ENCODE measurements around the gene PPP1R37. TPM values are rescaled to one million over a fixed set of nuclear protein-coding genes. Genes with fewer than 3 reads are reported as not detected.
A peak's percentile ranks its signal among the peaks of the same experiment; 100 is the strongest.

The PPP1R37 gene, protein sequence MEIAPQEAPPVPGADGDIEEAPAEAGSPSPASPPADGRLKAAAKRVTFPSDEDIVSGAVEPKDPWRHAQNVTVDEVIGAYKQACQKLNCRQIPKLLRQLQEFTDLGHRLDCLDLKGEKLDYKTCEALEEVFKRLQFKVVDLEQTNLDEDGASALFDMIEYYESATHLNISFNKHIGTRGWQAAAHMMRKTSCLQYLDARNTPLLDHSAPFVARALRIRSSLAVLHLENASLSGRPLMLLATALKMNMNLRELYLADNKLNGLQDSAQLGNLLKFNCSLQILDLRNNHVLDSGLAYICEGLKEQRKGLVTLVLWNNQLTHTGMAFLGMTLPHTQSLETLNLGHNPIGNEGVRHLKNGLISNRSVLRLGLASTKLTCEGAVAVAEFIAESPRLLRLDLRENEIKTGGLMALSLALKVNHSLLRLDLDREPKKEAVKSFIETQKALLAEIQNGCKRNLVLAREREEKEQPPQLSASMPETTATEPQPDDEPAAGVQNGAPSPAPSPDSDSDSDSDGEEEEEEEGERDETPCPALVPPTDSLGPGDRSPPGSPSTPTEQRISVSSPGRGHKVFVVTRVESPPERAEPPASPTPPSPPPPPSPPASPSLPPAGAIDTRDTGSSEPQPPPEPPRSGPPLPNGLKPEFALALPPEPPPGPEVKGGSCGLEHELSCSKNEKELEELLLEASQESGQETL
- 10 to 100 TPM; 12.7 to 13.1 TPM for total RNA-seq

- no peaks in the 10 kb centered on the region for H3K9me3 Mint-ChIP-seq
- no peaks in the 10 kb centered on the region for H3K27me3 Mint-ChIP-seq
- H3K27ac Mint-ChIP-seq = peak within 1 kb of the TSS; percentile 97
- ChIA-PET CTCF (interaction anchor here (0.6 to 2.9 kb wide), 7 partner anchors 14 to 156 kb away, joined by 3 to 20 read pairs (median 3); partner anchors contain the start of genes BLOC1S3, GEMIN7 and TRAPPC6A), POLR2A (interaction anchor here (0.7 to 2.9 kb wide), 12 partner anchors 8 to 157 kb away, joined by 3 to 22 read pairs (median 4); partner anchors contain the start of genes BLOC1S3, CLASRP, GEMIN7 and TRAPPC6A)
- intact Hi-C loops (cut with micrococcal nuclease) = loop anchor here (1.0 to 5.0 kb wide), 5 partner anchors 33 to 203 kb away; partner anchors contain the start of genes BLOC1S3, CLASRP, CLPTM1 and TRAPPC6A
- H3K4me3 Mint-ChIP-seq = peak within 1 kb of the TSS; percentile 86
- peaks cover 14% of the 10 kb centered on the region for H3K36me3 Mint-ChIP-seq
- H3K4me1 Mint-ChIP-seq (ENCODE audit: low read depth) = peaks cover 46% of the 10 kb centered on the region
- peak; percentile 95 for DNase-seq
These were observed at the start of gene PPP1R37 for GRCh38 chr19:45092747-45093678. TSS of gene PPP1R37 (plus strand) at chr19:45093179. CDS start at chr19:45093326, 147 bp downstream.

- Mint-ChIP-seq H3K36me3 (peaks cover 26% of the 10 kb centered on the region), H3K27ac (no peak overlapping the region), H3K27me3 (no peaks in the 10 kb centered on the region), H3K9me3 (no peaks in the 10 kb centered on the region), H3K4me3 (no peak overlapping the region), H3K4me1 (ENCODE audit: low read depth) (peaks cover 44% of the 10 kb centered on the region)
- no peak for DNase-seq
- ChIA-PET POLR2A (interaction anchor here (1.1 kb wide), 1 partner anchor 20 kb away, joined by 3 read pairs; no protein-coding TSS in a partner anchor), CTCF (no interaction called here)
- intact Hi-C loops (cut with micrococcal nuclease) = no loop called here
These were observed 47.2 kb upstream of the PPP1R37 start for GRCh38 chr19:45045671-45046353.

DNA sequence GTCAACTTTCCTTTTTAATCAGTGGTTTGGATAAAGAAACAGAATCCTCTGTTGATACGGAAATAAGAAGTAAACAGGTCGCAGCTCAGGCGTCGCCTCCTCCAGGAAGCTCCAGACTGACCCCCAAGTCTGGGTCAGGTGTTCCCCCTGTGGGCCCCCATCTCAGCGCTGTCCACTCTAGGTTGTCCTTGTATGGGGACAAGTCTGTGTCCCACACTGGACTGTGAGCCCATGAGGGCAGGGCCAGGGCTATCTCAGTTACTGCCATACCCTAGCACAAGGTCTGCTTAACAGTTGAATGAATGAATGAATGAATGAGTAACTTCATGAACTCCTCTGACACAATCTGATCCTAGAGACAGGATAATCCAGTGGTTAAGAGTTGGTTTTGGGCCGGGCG, 46.6 kb upstream of the PPP1R37 start:
- Mint-ChIP-seq H3K4me1 (ENCODE audit: low read depth) (peaks cover 41% of the 10 kb centered on the region), H3K27ac (peak overlapping the region; percentile 30), H3K4me3 (no peak overlapping the region), H3K27me3 (no peaks in the 10 kb centered on the region), H3K36me3 (peaks cover 23% of the 10 kb centered on the region), H3K9me3 (no peaks in the 10 kb centered on the region)
- ChIA-PET CTCF (interaction anchor here (1.2 kb wide), 1 partner anchor 141 kb away, joined by 3 read pairs; no protein-coding TSS in a partner anchor), POLR2A (interaction anchor here (1.1 kb wide), 1 partner anchor 19 kb away, joined by 3 read pairs; no protein-coding TSS in a partner anchor)
- intact Hi-C loops (cut with micrococcal nuclease) = no loop called here
- DNase-seq = no peak

- no peak overlapping the region for H3K4me3 Mint-ChIP-seq
- no peaks in the 10 kb centered on the region for H3K27me3 Mint-ChIP-seq
- ChIA-PET POLR2A (no interaction called here), CTCF (interaction anchor here (0.8 to 1.2 kb wide), 2 partner anchors 12 to 140 kb away, joined by 3 to 5 read pairs; no protein-coding TSS in a partner anchor)
- peaks cover 17% of the 10 kb centered on the region for H3K36me3 Mint-ChIP-seq
- peak overlapping the region; percentile 56 for H3K27ac Mint-ChIP-seq
- H3K9me3 Mint-ChIP-seq = no peaks in the 10 kb centered on the region
- no peak for DNase-seq
- H3K4me1 Mint-ChIP-seq (ENCODE audit: low read depth) = peaks cover 32% of the 10 kb centered on the region
- intact Hi-C loops (cut with micrococcal nuclease) = no loop called here
These were observed 45.7 kb upstream of the PPP1R37 start for GRCh38 chr19:45047188-45047797.

DNA sequence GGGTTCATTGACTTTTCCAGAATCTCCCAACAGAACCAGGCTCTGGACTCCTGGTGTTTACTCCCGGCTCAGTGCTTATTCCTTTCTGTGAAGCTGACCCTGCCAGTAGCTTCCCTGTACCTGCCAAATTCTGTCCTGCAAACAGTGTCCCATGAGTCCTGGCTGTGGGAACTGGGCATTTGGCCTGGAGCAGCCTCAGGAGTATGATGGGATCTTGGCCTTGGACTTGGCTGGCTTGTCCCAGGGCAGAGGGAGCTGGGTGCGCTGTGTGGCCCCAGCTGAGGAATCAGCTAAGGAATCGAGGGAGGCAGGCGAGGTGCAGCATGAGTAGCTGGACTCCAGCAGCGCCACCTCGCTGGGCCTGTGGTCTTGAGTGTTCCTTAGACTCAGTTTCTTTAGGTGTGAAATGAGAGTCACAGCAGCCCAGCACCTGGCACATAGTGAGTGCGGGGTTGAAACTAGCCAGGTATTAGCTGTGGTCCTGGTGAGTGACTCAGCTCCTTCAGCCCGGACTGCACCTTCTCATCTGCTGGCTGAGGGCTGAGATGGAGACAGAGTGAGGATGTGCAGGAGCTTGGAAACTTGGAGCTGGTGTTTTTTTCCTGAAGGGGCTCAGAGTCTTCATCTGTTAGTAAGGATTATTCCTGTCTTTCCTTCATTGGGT, 43.8 kb upstream of the PPP1R37 start:
- H3K9me3 Mint-ChIP-seq = no peaks in the 10 kb centered on the region
- no peaks in the 10 kb centered on the region for H3K27me3 Mint-ChIP-seq
- POLR2A ChIA-PET = no interaction called here
- H3K4me3 Mint-ChIP-seq = no peak overlapping the region
- intact Hi-C loops (cut with micrococcal nuclease) = no loop called here
- no peak for DNase-seq
- peaks cover 18% of the 10 kb centered on the region for H3K36me3 Mint-ChIP-seq
- H3K27ac Mint-ChIP-seq = no peak overlapping the region
- CTCF ChIA-PET = interaction anchor here (1.2 kb wide), 1 partner anchor 10 kb away, joined by 3 read pairs; the partner anchor contains the start of gene CLASRP
- peaks cover 32% of the 10 kb centered on the region for H3K4me1 Mint-ChIP-seq (ENCODE audit: low read depth)

DNA sequence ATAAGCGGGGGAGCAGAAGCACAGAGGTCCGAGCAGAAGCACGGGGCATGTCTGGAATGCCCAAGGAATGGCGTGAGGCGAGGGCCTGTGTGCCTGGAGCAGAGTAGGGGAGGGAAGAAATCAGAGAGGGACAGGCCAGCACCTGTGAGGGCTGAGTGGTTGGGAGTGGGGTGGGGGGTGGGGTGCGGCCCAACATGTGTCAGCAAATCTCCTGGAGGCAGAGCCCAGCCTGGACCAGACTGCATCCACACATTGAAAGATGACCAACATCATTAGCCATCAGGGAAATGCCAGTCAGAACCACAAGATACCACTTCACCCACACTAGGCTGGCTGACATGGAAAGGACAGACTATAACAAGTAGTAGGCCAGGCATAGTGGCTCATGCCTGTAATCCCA, 42.9 kb upstream of the PPP1R37 start:
- DNase-seq = no peak
- no peaks in the 10 kb centered on the region for H3K27me3 Mint-ChIP-seq
- peaks cover 30% of the 10 kb centered on the region for H3K4me1 Mint-ChIP-seq (ENCODE audit: low read depth)
- POLR2A ChIA-PET = no interaction called here
- no peaks in the 10 kb centered on the region for H3K9me3 Mint-ChIP-seq
- intact Hi-C loops (cut with micrococcal nuclease) = no loop called here
- H3K27ac Mint-ChIP-seq = no peak overlapping the region
- H3K36me3 Mint-ChIP-seq = peaks cover 16% of the 10 kb centered on the region
- H3K4me3 Mint-ChIP-seq = no peak overlapping the region
- CTCF ChIA-PET = no interaction called here

DNA sequence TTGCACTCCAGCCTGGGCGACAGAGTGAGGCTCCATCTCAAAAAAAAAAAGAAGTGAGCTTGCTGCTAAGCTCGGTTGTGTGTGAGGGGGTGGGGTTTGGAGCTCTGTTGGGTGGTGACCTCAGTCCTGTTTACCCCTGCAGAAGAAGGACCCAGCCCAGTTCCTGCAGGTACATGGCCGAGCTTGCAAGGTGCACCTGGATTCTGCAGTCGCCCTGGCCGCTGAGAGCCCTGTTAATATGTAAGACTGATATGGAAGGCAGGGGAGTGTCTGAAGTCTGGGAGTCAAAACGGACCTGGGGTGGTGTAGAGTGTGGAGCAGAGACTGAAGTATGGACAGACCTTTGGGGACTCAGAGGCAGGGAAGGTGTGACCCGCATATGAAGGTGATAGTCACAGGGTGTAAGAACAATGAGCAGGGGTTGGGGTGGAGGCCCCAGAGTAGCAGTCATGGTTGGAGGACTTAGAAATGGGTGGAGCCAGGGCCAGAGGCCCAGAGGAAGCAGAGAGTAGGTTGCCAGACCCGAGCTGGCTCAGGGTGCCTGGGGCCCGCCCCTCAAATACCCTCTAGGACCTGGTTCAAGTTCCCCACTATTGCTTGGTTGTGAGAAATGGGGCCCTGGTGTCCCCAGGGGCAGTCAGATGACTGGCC, 40.9 kb upstream of the PPP1R37 start:
- Mint-ChIP-seq H3K27ac (no peak overlapping the region), H3K27me3 (no peaks in the 10 kb centered on the region), H3K4me3 (no peak overlapping the region), H3K9me3 (no peaks in the 10 kb centered on the region), H3K36me3 (peaks cover 16% of the 10 kb centered on the region), H3K4me1 (ENCODE audit: low read depth) (peaks cover 12% of the 10 kb centered on the region)
- intact Hi-C loops (cut with micrococcal nuclease) = no loop called here
- no peak for DNase-seq
- CTCF ChIA-PET = no interaction called here
- POLR2A ChIA-PET = no interaction called here

GRCh38 chr19:45056831-45057230, 36.1 kb upstream of the PPP1R37 start:
- POLR2A ChIA-PET = no interaction called here
- CTCF ChIA-PET = interaction anchor here (0.9 to 1.6 kb wide), 4 partner anchors 16 to 76 kb away, joined by 3 to 5 read pairs (median 4); no protein-coding TSS in a partner anchor

GRCh38 chr19:45057444-45057843, 35.5 kb upstream of the PPP1R37 start:
- no peaks in the 10 kb centered on the region for H3K9me3 Mint-ChIP-seq
- POLR2A ChIA-PET = no interaction called here
- no peaks in the 10 kb centered on the region for H3K4me1 Mint-ChIP-seq (ENCODE audit: low read depth)
- H3K4me3 Mint-ChIP-seq = no peak overlapping the region
- no peaks in the 10 kb centered on the region for H3K27me3 Mint-ChIP-seq
- H3K27ac Mint-ChIP-seq = no peak overlapping the region
- intact Hi-C loops (cut with micrococcal nuclease) = no loop called here
- CTCF ChIA-PET = interaction anchor here (0.6 to 1.6 kb wide), 5 partner anchors 16 to 259 kb away, joined by 3 to 5 read pairs (median 3); no protein-coding TSS in a partner anchor
- DNase-seq = no peak
- peaks cover 41% of the 10 kb centered on the region for H3K36me3 Mint-ChIP-seq

More at GRCh38 chr19:45056831-45057230, 36.1 kb upstream of the PPP1R37 start:
- Mint-ChIP-seq H3K9me3 (no peaks in the 10 kb centered on the region), H3K4me1 (ENCODE audit: low read depth) (no peaks in the 10 kb centered on the region), H3K27ac (no peak overlapping the region), H3K4me3 (no peak overlapping the region), H3K36me3 (peaks cover 44% of the 10 kb centered on the region), H3K27me3 (no peaks in the 10 kb centered on the region)
- no peak for DNase-seq
- intact Hi-C loops (cut with micrococcal nuclease) = no loop called here
